HG03108 (cell line): ENCODE results near the gene DOCK2.
"Not testable (repeated sequence)": the region's sequence is repeated elsewhere in the genome, so short reads cannot be mapped to it uniquely, and the experiment has no call there.

Experiments used
- ATAC-seq: cut with Tn5 transposase; IDR thresholded peaks from one replicate; pipeline ENCODE4 v1.9.1; 2021; ENCODE audit warnings: moderate library complexity; ENCODE audit not compliant: unreplicated experiment

DOCK2 gene

DNA sequence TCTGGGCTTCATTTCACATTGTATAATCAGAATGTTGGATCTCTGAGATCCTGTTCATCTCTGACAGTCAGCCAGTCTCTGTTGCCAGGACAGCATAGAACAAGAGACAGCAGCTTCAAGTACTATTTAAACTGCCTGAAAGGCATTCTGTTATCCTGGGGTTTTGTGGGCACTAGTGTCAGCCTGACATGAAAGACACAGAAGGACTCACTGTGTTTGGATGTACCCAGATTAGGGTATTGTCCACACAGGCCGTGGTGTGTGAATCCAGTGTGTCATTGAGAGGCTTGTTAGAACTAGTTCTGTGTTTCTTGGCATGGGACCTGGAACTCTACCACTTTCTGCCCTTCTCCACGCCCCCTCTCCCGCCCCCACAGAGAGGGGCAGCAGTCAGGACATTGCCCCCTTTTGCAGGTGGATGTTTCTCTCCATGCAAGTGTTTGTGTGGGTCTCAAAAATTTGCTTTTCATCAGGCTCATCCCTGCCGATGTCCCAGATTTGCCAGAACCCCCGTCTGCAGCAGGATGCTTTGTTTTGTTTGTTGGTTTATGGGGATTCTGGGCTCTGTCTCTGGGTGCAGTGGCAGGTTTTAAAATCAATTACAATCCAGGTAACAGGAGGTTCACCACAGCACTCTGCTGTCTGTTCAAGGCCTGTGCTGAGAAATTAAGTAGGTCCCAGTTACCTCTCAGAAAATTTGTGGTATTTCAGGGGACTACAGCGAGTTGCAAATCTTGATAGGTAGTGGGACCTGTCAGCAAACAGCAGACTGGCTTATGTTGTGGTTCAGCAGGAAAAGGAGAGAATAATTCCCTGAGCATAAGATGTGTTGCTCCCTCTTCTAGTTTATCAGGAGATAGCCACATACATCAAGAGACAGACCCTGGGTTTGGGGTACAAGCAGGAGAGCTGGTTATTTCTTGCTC is 144.6 kb downstream of the DOCK2 start:
- no peak for ATAC-seq

DNA sequence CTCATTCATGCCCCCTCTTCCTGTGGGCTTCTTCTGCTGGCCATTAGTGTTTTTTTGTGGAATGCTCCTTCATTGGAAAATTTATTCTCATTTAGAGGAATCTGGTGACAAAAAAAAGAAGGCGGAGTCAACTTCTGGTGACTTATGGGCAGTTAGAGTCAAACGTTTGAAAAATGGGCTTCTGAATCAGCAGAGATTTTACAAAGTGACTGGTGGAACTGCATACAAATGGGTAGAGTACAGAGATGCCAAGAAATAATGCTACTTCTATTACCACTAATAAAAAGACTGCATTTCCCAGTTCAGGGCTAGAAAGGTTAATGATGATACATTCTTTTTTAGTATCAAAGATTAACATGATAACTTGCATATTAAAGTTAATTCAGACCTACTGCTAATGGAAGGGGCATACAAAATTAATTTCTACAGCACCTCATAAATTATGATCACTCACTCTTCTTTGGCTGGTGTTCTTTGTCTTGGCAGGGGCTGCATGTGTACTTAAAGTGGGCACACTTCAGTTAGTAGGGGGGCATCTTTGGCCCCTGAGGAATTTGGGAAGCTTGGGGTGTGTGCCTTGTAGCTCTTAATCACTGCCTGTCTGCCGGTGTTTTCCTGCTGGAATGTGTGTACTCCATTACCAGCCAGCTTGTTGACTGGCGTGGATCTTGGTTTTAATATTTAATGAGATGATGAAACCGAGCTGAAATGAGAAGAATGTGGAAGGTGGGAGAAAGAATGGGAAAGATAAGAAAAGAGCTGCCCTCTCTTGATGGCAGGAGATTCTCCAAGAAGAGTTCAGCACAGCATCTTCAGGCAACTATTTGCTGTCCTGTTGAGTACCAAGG is 148.9 kb downstream of the DOCK2 start:
- no peak for ATAC-seq

DNA sequence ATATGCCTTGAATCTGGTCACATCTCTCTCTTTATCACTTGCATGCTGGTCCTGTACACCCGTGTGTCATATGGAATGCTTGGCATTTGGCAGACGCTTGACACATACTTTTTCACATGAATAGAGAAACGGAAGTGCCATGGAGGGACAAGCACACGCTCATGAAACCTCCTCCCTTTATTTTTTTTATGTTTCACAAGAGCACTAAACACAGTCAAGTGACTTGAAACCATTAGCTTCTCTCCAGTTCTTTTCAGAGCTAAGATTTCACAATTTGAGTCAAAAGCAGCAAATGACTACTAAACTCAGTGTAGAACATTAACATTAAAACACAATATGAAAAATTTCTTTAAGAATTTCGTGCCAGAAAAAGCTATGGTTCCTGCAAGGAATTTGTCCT is 151.1 kb downstream of the DOCK2 start:
- no peak for ATAC-seq

DNA sequence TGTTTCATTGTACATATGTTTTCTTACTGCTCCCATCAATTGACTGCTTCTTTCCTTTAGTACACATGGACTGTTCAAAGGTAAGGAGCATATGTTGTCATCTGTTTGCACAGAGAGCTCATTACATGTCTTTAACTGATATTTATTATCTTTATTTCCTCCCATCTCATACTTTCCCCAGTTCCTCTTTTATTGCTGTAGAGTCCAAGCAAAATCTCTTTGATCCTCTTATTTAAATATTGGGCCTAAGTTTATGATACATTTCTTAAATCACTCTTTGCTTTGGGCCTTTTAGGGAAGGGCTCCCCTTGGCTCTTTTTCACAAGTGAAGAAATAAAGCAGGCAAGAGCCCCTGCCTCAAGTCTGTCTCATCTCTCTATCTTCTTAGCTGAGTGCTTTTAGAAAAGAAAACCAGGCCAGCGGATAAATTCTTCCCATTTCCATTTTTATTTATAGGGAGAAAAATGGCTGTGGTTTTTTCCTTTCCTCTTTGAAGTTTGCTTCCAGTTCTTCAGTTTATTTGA is 152.4 kb downstream of the DOCK2 start:
- no peak for ATAC-seq

GRCh38 chr5:169791251-169791650 is 154.2 kb downstream of the DOCK2 start:
- ATAC-seq: no peak

- ATAC-seq: no peak
Observed at GRCh38 chr5:169795338-169795737, 158.3 kb downstream of the DOCK2 start.

DNA sequence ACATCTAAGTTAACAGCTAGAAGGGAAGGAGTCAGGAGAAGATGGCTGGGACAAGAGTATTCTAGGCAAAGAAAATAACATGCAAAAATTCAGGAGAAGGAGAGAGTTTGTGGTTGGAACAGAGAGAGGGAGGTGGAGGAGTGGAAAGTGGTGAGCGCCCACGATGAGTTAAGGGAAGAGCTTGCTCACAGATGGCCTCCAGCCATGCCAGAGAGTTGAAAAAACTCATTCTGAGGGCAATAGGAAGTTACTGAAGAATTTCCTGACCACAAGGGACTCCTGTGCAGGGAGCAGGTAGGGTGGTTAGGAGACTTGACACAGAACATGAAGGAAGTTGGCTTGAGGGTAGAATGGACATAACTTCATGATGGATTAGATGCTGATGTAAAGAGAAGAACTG is 159.7 kb downstream of the DOCK2 start:
- no peak for ATAC-seq

DNA sequence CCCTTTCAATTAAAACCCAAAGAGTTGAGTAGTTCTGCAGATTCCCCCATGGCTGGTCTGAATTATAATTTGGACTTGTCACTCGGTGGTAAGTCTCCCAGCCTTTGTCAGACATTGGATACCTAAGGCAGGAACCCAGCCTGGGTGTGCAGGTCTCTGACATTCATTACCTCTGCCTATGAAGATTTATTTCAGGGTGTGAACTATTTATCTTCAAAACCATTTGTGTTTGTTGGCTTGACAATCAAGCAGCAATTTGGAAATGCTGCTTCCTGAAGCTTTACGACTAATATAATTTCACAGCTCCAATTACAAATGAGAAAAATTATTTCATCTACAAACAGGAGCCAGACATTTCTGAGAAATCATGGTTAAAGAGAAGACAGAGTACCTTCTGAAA is 160.5 kb downstream of the DOCK2 start:
- no peak for ATAC-seq

GRCh38 chr5:169798438-169798837 is 161.4 kb downstream of the DOCK2 start:
- ATAC-seq: no peak

- no peak for ATAC-seq
Observed at GRCh38 chr5:169798906-169799660, 162.0 kb downstream of the DOCK2 start.

- ATAC-seq: no peak
Observed at GRCh38 chr5:169801324-169801777, 164.3 kb downstream of the DOCK2 start.

GRCh38 chr5:169801781-169802180 is 164.7 kb downstream of the DOCK2 start:
- no peak for ATAC-seq

GRCh38 chr5:169803077-169803981 is 166.3 kb downstream of the DOCK2 start:
- ATAC-seq: no peak

GRCh38 chr5:169804861-169805260 is 167.8 kb downstream of the DOCK2 start:
- no peak for ATAC-seq

DNA sequence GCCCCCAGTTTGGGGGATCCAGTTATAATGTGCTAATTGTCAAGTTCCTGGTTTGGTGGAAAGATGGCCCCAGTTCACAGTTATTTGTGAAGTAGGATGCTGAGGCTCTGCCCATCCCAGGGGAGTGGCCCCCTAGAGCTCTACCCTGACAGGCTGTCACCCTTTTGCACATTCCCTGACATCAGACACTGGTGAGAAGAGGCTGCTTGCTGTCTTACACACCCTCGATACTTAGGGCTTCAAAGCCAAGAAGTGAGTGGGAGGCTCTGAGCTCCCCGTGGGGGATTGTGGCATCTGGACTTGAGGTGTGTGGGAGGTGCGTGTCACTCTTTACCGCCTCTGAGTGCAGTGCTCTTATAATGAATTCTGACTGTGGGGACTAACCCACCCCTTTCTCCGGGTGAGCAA is 168.5 kb downstream of the DOCK2 start:
- peak; percentile 82 for ATAC-seq

DNA sequence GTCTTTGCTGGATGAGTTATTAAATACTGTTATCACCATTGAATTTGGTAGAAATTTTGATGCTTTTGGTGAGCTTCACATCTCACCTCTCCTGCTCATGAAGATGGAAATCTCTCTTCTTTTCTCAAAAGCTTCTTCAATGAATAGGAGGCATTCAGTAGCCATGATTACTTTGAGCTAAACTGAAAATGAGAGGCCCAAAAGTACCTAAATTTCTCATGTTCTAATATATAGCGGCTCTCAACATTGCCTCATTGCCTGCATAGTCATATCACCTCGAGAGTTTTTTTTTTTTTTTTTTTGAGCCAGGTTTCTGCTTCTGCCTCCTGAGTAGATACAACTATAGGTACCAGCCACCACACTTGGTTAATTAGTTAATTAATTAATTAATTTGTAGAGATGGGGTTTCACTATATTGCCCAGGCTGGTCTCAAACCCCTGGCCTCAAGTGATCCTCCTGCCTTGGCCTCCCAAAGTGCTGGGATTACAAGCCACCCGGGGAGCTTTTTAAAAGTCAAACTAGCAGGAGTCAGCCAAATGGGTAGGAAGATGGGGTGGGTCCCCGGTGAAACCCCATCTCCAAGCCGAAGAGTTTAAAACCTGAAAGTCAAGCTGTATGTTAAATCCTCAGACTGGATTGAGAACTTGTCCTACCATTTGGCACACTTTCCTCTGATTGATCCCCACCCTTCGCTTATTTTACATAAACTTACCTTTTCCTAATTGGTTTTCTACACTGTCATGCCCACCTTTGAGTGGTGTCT is 169.0 kb downstream of the DOCK2 start:
- ATAC-seq: peak; percentile 55

DNA sequence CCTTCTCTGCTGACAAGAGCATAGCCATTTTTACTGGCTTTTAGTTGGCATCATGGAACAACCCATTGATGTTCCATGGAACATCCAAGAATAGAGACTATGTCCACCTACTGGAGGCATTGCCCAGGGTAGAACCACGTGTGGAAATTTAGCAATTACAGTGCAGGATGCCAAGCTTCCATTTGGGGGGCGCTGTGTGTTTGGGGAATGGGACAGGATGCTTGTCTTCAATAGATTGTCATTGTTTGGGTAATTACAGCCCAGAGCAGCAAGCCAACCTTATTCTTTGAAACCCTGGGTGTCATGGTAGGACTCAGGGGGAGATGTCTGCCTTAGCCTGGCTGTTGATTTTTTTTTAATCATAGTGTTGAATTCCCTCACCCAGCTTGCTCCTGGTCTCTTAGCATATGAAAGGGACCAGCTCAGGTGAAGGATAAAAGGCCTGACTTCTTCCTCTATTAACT is 171.1 kb downstream of the DOCK2 start:
- no peak for ATAC-seq

DNA sequence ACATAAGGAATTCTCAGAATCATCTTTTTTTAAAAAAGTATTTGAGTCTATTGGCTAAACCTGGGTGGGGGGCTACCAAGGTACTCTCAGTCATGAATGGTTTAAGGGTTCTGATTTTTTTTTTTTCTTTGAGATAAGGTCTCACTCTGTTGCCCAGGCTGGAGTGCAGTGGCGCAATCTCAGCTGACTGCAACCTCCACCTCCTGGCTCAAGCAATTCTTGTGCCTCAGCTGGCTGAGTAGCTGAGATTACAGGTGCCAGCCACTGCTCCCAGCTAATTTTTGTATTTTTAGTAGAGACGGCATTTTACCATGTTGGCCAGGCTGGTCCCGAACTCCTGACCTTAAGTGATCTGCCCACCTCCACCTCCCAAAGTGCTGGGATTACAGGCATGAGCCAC is 171.8 kb downstream of the DOCK2 start:
- not testable (repeated sequence) for ATAC-seq

- no peak for ATAC-seq
Observed at GRCh38 chr5:169809281-169809680, 172.2 kb downstream of the DOCK2 start.
